ENCODE measurements around the gene PSMD9.

DNA sequence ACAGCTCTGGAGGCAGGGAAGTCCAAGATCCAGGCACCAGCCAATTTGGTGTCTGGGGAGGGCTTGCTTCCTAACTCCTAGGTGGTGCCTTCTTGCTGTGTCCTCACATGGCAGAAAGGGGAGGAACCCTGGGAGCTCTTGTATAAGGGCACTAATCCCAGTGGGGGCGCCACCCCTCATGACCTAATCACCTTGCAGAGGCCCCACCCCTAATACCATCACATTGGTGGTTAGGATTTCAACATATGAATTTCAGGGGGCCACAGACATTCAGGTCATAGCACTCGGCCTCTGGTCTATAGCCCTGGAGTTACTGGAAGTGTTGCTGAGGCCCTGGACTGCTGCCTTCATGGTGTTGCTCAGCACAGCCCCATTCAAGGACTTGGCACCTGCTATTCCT lies 14.6 kb downstream of the PSMD9 start:
- TF ChIP-seq, protein P1, sequence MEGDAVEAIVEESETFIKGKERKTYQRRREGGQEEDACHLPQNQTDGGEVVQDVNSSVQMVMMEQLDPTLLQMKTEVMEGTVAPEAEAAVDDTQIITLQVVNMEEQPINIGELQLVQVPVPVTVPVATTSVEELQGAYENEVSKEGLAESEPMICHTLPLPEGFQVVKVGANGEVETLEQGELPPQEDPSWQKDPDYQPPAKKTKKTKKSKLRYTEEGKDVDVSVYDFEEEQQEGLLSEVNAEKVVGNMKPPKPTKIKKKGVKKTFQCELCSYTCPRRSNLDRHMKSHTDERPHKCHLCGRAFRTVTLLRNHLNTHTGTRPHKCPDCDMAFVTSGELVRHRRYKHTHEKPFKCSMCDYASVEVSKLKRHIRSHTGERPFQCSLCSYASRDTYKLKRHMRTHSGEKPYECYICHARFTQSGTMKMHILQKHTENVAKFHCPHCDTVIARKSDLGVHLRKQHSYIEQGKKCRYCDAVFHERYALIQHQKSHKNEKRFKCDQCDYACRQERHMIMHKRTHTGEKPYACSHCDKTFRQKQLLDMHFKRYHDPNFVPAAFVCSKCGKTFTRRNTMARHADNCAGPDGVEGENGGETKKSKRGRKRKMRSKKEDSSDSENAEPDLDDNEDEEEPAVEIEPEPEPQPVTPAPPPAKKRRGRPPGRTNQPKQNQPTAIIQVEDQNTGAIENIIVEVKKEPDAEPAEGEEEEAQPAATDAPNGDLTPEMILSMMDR (IDR thresholded peaks at IDR 0.05), result no peak
- TF ChIP-seq POLR2AphosphoS5 (IDR thresholded peaks at IDR 0.05; ENCODE audit: insufficient read depth in 1 of 2, low read depth in 1 of 2) (no peak), POLR2A (IDR thresholded peaks at IDR 0.05) (no peak)

All from vagina (tissue), 2 donors.